Measurements from ENCODE around the gene ANKUB1. TPM values are rescaled to one million over a fixed set of nuclear protein-coding genes. Genes with fewer than 3 reads are reported as not detected.

ANKUB1 gene
- total and polyA plus RNA-seq, 12 donors = not detected

DNA sequence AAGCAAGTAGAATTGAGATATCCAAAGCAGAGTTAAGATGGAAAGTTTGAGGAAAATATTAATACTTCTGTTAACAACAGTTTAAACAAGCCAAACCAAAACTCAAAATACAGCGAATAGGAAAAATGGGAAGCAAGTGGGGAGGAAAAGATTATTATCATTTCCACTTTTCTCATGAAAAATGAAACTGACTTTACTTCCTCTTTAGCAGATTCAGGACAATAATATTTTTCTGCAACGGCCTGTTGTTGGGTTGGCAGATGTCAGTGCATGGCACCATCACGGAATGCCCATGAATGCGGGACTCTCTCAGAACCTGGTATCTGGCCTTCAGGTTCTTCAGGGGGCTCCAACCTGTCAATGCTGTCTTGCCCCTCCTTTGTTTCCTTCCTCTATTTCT, 11.1 kb downstream of the ANKUB1 start:
- peak in 1 of 7 donors; percentile 15 for DNase-seq
- Histone ChIP-seq H3K36me3 (replicated peaks in 1 of 2) (no peaks in the 10 kb centered on the region), H3K27me3 (no peaks in the 10 kb centered on the region), H3K4me1 (replicated peaks in 1 of 2) (no peaks in the 10 kb centered on the region), H3K27ac (peak overlapping the region in 1 of 5 donors; percentile 9), H3K9me3 (replicated peaks in 1 of 3) (no peaks in the 10 kb centered on the region), H3K4me3 (no peak overlapping the region)
- WGBS, 4 donors = 73 to 79% (median 76%) methylated on average over 4 of the region's 4 CpGs
- intact Hi-C loops (cut with DNase I) = no loop called here
- TF ChIP-seq POLR2A (IDR thresholded peaks at IDR 0.05) = no peak
- TF ChIP-seq, protein P1, sequence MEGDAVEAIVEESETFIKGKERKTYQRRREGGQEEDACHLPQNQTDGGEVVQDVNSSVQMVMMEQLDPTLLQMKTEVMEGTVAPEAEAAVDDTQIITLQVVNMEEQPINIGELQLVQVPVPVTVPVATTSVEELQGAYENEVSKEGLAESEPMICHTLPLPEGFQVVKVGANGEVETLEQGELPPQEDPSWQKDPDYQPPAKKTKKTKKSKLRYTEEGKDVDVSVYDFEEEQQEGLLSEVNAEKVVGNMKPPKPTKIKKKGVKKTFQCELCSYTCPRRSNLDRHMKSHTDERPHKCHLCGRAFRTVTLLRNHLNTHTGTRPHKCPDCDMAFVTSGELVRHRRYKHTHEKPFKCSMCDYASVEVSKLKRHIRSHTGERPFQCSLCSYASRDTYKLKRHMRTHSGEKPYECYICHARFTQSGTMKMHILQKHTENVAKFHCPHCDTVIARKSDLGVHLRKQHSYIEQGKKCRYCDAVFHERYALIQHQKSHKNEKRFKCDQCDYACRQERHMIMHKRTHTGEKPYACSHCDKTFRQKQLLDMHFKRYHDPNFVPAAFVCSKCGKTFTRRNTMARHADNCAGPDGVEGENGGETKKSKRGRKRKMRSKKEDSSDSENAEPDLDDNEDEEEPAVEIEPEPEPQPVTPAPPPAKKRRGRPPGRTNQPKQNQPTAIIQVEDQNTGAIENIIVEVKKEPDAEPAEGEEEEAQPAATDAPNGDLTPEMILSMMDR (IDR thresholded peaks at IDR 0.05) = no peak

DNA sequence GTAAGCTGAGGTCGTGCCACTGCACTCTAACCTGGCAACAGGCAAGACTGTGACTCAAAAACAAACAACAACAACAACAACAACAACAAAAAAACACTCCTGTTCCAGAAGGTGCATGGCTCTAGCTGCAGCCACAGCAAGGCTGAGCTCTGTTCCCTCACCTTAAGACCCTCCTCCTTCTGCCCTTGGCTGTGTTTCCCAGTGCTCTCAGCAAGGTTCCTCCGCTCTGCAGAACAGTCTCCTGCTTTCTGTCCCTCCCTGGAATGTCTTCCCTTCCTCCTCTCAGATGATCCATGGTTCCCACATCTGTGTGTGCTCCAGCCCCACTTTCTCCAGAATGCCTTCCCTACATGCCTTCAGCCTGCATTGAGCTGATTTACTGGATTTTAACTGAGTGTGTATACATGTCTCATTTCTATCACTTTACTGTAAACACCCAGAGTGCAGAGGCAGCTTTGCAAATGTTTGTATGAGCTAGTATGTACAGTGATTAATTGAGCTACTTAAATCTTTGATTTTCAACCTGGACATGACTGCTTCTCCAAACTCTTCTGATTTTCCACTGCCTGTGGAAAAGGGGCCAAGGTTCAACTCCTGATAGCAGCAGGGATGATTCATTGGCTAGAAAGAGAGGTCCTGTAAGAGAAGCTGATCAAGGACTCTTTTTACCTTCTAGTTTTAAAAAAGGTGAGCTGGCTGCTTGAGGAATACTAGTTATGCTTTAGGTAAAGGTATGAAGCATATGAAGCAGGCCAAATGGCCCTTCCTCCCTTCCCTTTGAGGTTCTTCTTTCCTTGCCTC, 14.7 kb downstream of the ANKUB1 start:
- intact Hi-C loops (cut with DNase I) = loop anchor here (10.0 kb wide), 2 partner anchors 263 to 273 kb away; no protein-coding TSS in a partner anchor
- H3K27ac ChIP-seq = no peak overlapping the region
- TF ChIP-seq POLR2A (IDR thresholded peaks at IDR 0.05) = no peak
- TF ChIP-seq, protein P1 (IDR thresholded peaks at IDR 0.05) = no peak
- H3K4me1 ChIP-seq (replicated peaks in 1 of 2) = no peaks in the 10 kb centered on the region
- 77 to 89% (median 82%) methylated on average over 2 of the region's 2 CpGs for WGBS, 4 donors
- DNase-seq = peak in 1 of 7 donors; percentile 15
- no peak overlapping the region for H3K4me3 ChIP-seq
- H3K9me3 ChIP-seq (replicated peaks in 1 of 3) = no peaks in the 10 kb centered on the region
- no peaks in the 10 kb centered on the region for H3K36me3 ChIP-seq (replicated peaks in 1 of 2)
- H3K27me3 ChIP-seq = no peaks in the 10 kb centered on the region

- H3K27ac ChIP-seq = no peak overlapping the region
- no peaks in the 10 kb centered on the region for H3K4me1 ChIP-seq (replicated peaks in 1 of 2)
- TF ChIP-seq, protein P1 (IDR thresholded peaks at IDR 0.05) = no peak
- TF ChIP-seq POLR2A (IDR thresholded peaks at IDR 0.05) = no peak
- DNase-seq = no peak
- H3K36me3 ChIP-seq (replicated peaks in 1 of 2) = no peaks in the 10 kb centered on the region
- H3K4me3 ChIP-seq = no peak overlapping the region
- WGBS, 4 donors = 61 to 75% (median 67%) methylated on average over 1 of the region's 1 CpG
- no peaks in the 10 kb centered on the region for H3K9me3 ChIP-seq (replicated peaks in 1 of 3)
- no peaks in the 10 kb centered on the region for H3K27me3 ChIP-seq
- intact Hi-C loops (cut with DNase I) = loop anchor here (10.0 kb wide), 2 partner anchors 261 to 271 kb away; no protein-coding TSS in a partner anchor
Measured at GRCh38 chr3:149776170-149776569, 16.2 kb downstream of the ANKUB1 start.

DNA sequence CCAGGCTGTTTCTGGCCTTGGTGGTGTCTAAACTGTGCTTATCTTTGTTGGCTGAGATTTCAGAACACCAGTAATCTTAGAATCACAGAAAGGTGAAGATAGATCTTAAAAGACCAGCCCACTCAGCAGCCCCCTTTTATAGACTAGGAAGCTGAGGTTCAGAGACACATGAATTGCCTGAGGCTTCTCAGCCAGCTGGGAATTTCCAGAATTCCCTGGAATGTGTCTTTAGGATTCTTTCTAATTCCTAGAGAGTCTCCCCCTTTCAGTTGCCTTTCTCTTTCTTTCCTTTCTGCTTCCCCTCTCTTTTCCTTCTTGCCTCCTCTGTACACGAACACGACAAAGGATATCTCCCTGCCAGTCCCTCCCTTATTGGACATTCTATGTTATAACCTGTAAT, 19.5 kb downstream of the ANKUB1 start:
- TF ChIP-seq POLR2A (IDR thresholded peaks at IDR 0.05) = no peak
- TF ChIP-seq, protein P1 (IDR thresholded peaks at IDR 0.05) = no peak
- intact Hi-C loops (cut with DNase I) = loop anchor here (5.0 to 10.0 kb wide), 3 partner anchors 34 to 268 kb away; no protein-coding TSS in a partner anchor
- Histone ChIP-seq H3K9me3 (replicated peaks in 1 of 3) (no peaks in the 10 kb centered on the region), H3K27ac (no peak overlapping the region), H3K4me3 (no peak overlapping the region), H3K27me3 (no peaks in the 10 kb centered on the region), H3K4me1 (replicated peaks in 1 of 2) (no peaks in the 10 kb centered on the region), H3K36me3 (replicated peaks in 1 of 2) (no peaks in the 10 kb centered on the region)
- DNase-seq = no peak
- WGBS, 4 donors = 85 to 98% (median 89%) methylated on average over 2 of the region's 2 CpGs
